ENCODE measurements around the gene CYLD. TPM values are rescaled to one million over a fixed set of nuclear protein-coding genes. Genes with fewer than 3 reads are reported as not detected.

CYLD gene
- 51.2 TPM for total RNA-seq

- peak; percentile 100 for DNase-seq
These were observed at the start of gene CYLD for GRCh38 chr16:50741781-50742575. Gene CYLD (plus strand): TSS chr16:50742086. CDS start chr16:50749699, 7,613 bp downstream.

DNA sequence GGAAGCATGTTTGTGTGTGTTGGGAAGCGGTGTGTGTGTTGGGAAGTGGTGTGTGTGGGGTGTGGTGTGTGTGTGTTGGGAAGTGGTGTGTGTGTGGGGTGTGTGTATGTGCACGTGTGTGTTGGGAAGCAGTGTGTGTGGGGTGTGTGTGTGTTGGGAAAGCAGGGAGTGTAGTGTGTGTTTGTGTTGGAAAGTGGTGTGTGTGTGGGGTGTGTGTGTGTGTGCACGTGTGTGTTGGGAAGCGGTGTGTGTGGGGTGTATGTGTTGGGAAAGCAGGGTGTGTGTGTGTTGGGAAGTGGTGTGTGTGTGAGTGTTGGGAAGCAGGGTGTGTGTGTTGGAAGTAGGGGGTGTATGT lies 49.3 kb upstream of the CYLD start:
- no peak for DNase-seq

- no peak for DNase-seq
These were observed 48.7 kb upstream of the CYLD start, which contains the start of gene NOD2 for GRCh38 chr16:50692999-50693781. Gene NOD2 (plus strand): TSS chr16:50693606. CDS start chr16:50699496, 5,890 bp downstream.

- DNase-seq: no peak
These were observed 47.7 kb upstream of the CYLD start for GRCh38 chr16:50694206-50694605.

- DNase-seq: no peak
These were observed 46.6 kb upstream of the CYLD start for GRCh38 chr16:50695017-50696000.

DNA sequence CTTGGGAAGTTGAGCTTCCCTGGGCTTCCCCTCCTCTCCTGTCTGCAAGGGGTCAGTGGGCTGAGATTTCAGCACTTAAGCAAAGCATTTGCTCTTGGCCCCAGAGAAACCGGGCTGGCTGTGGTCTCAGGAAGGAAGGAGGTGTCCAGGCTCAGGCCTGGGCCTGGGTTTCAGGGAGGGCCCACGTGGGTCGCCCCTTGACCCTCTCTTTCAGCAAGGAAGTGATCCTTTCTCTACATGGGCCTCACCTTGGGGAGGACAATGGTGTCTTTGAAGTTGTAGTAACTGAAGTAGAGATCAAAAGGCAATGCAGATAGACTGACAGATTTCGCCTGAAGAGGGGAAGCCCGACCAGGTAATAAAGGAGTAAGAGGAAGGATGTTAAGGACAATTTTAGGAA lies 45.8 kb upstream of the CYLD start:
- DNase-seq: no peak

DNA sequence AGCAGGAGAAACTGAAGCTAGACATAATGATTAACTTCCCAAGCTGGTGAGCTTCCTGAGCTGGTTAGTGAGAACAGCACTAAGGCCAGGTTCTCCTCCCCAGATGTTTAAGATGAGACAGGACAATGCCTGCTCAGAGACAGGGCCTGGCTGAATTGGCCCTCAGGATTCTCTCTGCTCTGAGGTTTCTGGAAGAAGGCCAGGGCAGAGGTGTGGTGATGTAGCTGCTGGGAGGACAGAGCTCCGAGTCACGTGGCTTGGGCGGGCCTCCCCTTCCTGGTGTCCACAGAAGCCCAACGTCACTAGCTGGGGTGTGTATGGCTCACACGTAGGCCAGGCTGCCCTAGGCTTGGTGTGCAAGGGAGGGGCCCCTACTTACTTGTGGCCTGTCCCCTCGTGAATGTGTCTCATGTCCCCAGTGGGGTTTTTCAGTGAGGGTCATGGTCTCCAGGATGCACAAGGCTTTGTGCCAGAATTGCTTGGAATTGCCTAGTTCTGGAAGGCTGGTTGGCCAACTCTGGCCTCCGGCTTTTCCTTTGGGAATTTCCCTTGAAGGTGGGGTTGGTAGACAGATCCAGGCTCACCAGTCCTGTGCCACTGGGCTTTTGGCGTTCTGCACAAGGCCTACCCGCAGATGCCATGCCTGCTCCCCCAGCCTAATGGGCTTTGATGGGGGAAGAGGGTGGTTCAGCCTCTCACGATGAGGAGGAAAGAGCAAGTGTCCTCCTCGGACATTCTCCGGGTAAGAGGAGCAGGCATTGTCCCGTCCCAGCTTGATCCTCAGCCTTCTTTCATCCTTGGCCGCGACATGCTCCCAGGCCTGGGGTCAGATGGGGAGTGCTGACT lies 45.1 kb upstream of the CYLD start:
- no peak for DNase-seq

- no peak for DNase-seq
These were observed 44.5 kb upstream of the CYLD start for GRCh38 chr16:50697421-50697715.

- no peak for DNase-seq
These were observed 43.8 kb upstream of the CYLD start for GRCh38 chr16:50697881-50698767.

DNA sequence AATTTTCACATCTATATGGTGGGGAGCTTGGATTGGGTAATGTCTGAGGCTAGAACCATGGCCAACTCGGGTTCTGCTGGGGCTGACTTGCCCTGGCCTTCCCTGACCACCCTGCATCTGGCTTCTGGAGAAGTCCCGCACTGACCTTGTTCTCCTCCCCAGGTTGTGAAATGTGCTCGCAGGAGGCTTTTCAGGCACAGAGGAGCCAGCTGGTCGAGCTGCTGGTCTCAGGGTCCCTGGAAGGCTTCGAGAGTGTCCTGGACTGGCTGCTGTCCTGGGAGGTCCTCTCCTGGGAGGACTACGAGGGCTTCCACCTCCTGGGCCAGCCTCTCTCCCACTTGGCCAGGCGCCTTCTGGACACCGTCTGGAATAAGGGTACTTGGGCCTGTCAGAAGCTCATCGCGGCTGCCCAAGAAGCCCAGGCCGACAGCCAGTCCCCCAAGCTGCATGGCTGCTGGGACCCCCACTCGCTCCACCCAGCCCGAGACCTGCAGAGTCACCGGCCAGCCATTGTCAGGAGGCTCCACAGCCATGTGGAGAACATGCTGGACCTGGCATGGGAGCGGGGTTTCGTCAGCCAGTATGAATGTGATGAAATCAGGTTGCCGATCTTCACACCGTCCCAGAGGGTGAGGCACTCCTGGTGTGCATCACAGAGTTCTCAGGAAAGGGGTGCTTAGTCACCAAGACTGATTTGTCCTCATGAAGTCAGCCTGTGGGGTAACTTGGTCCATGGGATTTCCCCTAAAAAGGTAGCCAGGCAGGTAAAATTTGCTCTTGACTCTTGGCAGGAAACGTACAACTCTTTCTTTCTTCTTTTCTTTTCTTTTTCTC lies 42.3 kb upstream of the CYLD start:
- no peak for DNase-seq

- no peak for DNase-seq
These were observed 39.2 kb upstream of the CYLD start for GRCh38 chr16:50702725-50703124.

- DNase-seq: no peak
These were observed 37.6 kb upstream of the CYLD start for GRCh38 chr16:50704245-50704644.

GRCh38 chr16:50705436-50706110 lies 36.3 kb upstream of the CYLD start:
- no peak for DNase-seq

DNA sequence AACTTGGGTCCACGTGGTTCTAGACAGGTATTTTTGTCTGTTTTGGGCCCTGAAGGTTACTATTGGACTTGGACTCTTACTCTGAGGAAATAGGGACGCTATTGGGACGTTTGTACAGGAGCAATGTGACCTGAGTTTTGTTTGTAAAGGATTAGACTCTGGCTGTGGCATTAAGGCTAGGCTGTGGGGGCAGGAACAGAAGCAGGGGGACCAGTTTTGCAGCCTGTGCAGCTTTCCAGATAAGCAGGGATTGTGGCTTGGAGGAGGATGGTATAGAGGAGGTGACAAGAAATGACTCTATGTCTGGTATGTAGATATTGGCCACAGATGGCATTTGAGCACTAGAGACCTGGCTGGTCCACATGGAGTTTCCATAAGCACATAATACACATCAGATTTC lies 35.6 kb upstream of the CYLD start:
- no peak for DNase-seq

GRCh38 chr16:50708373-50709060 lies 33.4 kb upstream of the CYLD start:
- no peak for DNase-seq

- no peak for DNase-seq
These were observed 32.7 kb upstream of the CYLD start for GRCh38 chr16:50709061-50709684.

- DNase-seq: no peak
These were observed 31.9 kb upstream of the CYLD start for GRCh38 chr16:50709980-50710379.

- DNase-seq: no peak
These were observed 30.8 kb upstream of the CYLD start for GRCh38 chr16:50711040-50711439.

Data from occipital lobe (tissue), 2 donors.